Peyer's patch (tissue), 4 donors: Measurements from ENCODE around the gene AK8.

ENCODE experiments used
- POLR2A ChIP-seq, 2 donors: fragments of 450-650 bp; IDR thresholded peaks; one replicate each; pipeline ENCODE4 v1.5.1; 2017; ENCODE audit warnings: antibody characterized with exemption in 2 of 2, mild to moderate bottlenecking in 2 of 2, moderate library complexity in 2 of 2
- TF ChIP-seq, protein P1 (sequence below), 6 experiments: fragments of 450-650 bp in 4 of 6; fragments of 200-600 bp in 2 of 6; sonication (generic) in 1 of 6; IDR thresholded peaks; one replicate each; pipeline ENCODE4 v1.5.1; 2017 to 2019; ENCODE audit warnings: antibody characterized with exemption in 6 of 6, mild to moderate bottlenecking in 3 of 6, moderate library complexity in 1 of 6

DNA sequence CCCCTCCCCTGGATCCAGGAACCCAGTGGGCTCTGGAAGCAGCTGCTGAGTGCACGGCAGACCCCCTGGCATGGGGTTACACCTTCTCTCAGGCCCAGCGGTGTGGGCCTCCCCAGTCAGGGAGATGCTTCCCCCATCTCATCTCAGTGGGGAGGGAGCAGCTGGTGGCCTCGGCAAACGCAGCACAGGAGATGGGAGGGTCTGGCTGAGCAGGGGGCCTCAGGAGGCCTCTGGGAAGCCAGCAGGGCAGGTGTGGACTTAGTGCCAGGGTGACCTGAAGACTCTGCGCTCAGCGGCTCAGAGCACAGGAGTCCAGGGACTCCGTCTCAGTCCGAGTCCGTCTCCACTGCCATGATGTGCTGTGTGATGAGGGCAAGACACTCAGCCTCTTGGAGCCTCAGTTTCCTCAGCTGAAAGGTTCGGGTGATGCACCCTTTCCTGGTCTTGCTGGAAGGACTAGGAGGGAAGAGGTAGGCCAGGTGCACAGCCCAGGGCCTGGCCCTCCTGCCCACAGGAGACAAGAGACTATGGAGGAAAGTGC is 107.2 kb downstream of the AK8 start:
- no peak for TF ChIP-seq POLR2A (IDR thresholded peaks at IDR 0.05)
- TF ChIP-seq, protein P1, sequence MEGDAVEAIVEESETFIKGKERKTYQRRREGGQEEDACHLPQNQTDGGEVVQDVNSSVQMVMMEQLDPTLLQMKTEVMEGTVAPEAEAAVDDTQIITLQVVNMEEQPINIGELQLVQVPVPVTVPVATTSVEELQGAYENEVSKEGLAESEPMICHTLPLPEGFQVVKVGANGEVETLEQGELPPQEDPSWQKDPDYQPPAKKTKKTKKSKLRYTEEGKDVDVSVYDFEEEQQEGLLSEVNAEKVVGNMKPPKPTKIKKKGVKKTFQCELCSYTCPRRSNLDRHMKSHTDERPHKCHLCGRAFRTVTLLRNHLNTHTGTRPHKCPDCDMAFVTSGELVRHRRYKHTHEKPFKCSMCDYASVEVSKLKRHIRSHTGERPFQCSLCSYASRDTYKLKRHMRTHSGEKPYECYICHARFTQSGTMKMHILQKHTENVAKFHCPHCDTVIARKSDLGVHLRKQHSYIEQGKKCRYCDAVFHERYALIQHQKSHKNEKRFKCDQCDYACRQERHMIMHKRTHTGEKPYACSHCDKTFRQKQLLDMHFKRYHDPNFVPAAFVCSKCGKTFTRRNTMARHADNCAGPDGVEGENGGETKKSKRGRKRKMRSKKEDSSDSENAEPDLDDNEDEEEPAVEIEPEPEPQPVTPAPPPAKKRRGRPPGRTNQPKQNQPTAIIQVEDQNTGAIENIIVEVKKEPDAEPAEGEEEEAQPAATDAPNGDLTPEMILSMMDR (IDR thresholded peaks at IDR 0.05), result no peak
